ENCODE results near the gene MAP3K2. TPM values are rescaled to one million over a fixed set of nuclear protein-coding genes. Genes with fewer than 3 reads are reported as not detected.

MAP3K2 gene
- total RNA-seq, 4 donors from 2014 or later = 34.2 to 69.5 (median 61.1) TPM

DNA sequence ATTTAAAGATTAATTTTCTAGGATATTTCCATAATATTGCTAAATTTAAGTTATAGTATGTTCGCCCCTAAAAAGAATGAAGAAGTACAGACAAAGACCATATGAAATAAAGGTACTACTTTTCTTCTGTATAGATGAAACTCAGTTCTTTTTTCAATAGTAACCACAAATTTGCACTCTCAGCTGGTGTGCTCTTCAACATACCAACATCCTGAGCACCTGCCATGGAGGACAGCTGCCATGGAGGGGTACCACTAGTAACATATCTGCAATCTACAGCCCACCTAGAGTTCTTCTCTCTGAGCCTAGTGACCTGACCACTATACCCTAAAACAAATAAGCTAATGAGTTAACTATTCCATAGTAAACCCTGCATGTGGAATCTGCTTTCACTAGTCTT is 57.0 kb downstream of the MAP3K2 start:
- no peak for DNase-seq (ENCODE audit: low spot score in 2 of 2)
- H3K27ac ChIP-seq = no peak overlapping the region
- no peaks in the 10 kb centered on the region for H3K4me1 ChIP-seq
- TF ChIP-seq EP300 (IDR thresholded peaks at IDR 0.05) = no peak
- no peak for TF ChIP-seq POLR2A (IDR thresholded peaks at IDR 0.05)
- TF ChIP-seq, protein P1, sequence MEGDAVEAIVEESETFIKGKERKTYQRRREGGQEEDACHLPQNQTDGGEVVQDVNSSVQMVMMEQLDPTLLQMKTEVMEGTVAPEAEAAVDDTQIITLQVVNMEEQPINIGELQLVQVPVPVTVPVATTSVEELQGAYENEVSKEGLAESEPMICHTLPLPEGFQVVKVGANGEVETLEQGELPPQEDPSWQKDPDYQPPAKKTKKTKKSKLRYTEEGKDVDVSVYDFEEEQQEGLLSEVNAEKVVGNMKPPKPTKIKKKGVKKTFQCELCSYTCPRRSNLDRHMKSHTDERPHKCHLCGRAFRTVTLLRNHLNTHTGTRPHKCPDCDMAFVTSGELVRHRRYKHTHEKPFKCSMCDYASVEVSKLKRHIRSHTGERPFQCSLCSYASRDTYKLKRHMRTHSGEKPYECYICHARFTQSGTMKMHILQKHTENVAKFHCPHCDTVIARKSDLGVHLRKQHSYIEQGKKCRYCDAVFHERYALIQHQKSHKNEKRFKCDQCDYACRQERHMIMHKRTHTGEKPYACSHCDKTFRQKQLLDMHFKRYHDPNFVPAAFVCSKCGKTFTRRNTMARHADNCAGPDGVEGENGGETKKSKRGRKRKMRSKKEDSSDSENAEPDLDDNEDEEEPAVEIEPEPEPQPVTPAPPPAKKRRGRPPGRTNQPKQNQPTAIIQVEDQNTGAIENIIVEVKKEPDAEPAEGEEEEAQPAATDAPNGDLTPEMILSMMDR (IDR thresholded peaks at IDR 0.05) = no peak
- H3K9me3 ChIP-seq = no peaks in the 10 kb centered on the region
- H3K4me3 ChIP-seq = no peak overlapping the region
- H3K27me3 ChIP-seq = no peaks in the 10 kb centered on the region
- WGBS, 2 donors = 93 to 100% methylated on average over 1 of the region's 1 CpG
- peaks cover 0 to 71% (median 0%) of the 10 kb centered on the region in 3 donors for H3K36me3 ChIP-seq

- no peak for DNase-seq (ENCODE audit: low spot score in 2 of 2)
- TF ChIP-seq POLR2A (IDR thresholded peaks at IDR 0.05) (no peak), EP300 (IDR thresholded peaks at IDR 0.05) (no peak)
- TF ChIP-seq, protein P1 (IDR thresholded peaks at IDR 0.05) = no peak
- WGBS, 2 donors = 87 to 88% methylated on average over 2 of the region's 2 CpGs
- Histone ChIP-seq H3K4me3 (no peak overlapping the region), H3K4me1 (no peaks in the 10 kb centered on the region), H3K27ac (no peak overlapping the region), H3K27me3 (no peaks in the 10 kb centered on the region), H3K9me3 (no peaks in the 10 kb centered on the region), H3K36me3 (peaks cover 0 to 71% (median 7%) of the 10 kb centered on the region in 3 donors)
Observed at GRCh38 chr2:127326289-127326945, 61.4 kb downstream of the MAP3K2 start.

GRCh38 chr2:127324635-127325034 is 63.1 kb downstream of the MAP3K2 start:
- TF ChIP-seq, protein P1 (IDR thresholded peaks at IDR 0.05) = peak; percentile 39 to 73 (median 52)
- no peak for TF ChIP-seq EP300 (IDR thresholded peaks at IDR 0.05)
- Histone ChIP-seq H3K9me3 (peaks cover 0 to 8% (median 0%) of the 10 kb centered on the region in 4 donors), H3K4me3 (no peak overlapping the region), H3K36me3 (peaks cover 0 to 79% (median 9%) of the 10 kb centered on the region in 3 donors), H3K4me1 (no peaks in the 10 kb centered on the region), H3K27me3 (no peaks in the 10 kb centered on the region), H3K27ac (no peak overlapping the region)
- DNase-seq (ENCODE audit: low spot score in 2 of 2) = no peak
- WGBS, 2 donors = 52 to 53% methylated on average over 3 of the region's 3 CpGs

DNA sequence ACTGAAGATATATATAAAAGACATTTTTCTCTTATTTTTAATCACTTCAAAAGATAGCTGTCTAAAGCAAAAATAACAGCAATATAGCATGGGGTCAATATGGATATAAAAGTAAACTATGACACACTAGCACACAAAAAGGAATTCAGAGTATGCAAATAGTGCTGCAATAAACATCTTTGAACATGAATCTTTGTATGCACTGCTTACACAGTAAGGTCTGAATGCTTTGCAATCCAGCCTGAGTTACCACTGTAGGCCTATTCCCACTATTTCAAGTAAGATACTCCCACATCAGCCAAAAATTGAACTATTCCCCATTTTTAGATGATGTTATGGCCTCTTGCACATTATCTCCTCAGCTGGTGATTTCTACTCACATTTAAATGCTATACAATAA is 66.5 kb downstream of the MAP3K2 start:
- no peak overlapping the region for H3K27ac ChIP-seq
- peaks cover 0 to 80% (median 9%) of the 10 kb centered on the region in 3 donors for H3K36me3 ChIP-seq
- H3K4me3 ChIP-seq = no peak overlapping the region
- TF ChIP-seq, protein P1 (IDR thresholded peaks at IDR 0.05) = no peak
- TF ChIP-seq POLR2A (IDR thresholded peaks at IDR 0.05) (no peak), EP300 (IDR thresholded peaks at IDR 0.05) (no peak)
- DNase-seq (ENCODE audit: low spot score in 2 of 2) = no peak
- H3K9me3 ChIP-seq = peaks cover 0 to 8% (median 0%) of the 10 kb centered on the region in 4 donors
- H3K4me1 ChIP-seq = no peaks in the 10 kb centered on the region
- H3K27me3 ChIP-seq = no peaks in the 10 kb centered on the region

- TF ChIP-seq POLR2A (IDR thresholded peaks at IDR 0.05) = no peak
- no peak for TF ChIP-seq EP300 (IDR thresholded peaks at IDR 0.05)
- TF ChIP-seq, protein P1 (IDR thresholded peaks at IDR 0.05) = no peak
- 98 to 100% methylated on average over 1 of the region's 1 CpG for WGBS, 2 donors
- DNase-seq (ENCODE audit: low spot score in 2 of 2) = no peak
Observed at GRCh38 chr2:127320586-127321275, 67.0 kb downstream of the MAP3K2 start.

More at GRCh38 chr2:127320586-127321275, 67.0 kb downstream of the MAP3K2 start:
- Histone ChIP-seq H3K36me3 (peaks cover 0 to 85% (median 13%) of the 10 kb centered on the region in 3 donors), H3K27ac (no peak overlapping the region), H3K4me1 (no peaks in the 10 kb centered on the region), H3K4me3 (no peak overlapping the region), H3K9me3 (peaks cover 0 to 8% (median 0%) of the 10 kb centered on the region in 4 donors), H3K27me3 (no peaks in the 10 kb centered on the region)
